Prostate gland (tissue), 2 donors: ENCODE data around the gene CATSPER1.

Experiments used
- CTCF ChIP-seq, 4 experiments: fragments of 200-600 bp in 2 of 4; fragments of 450-650 bp in 2 of 4; sonication (generic) in 2 of 4; IDR thresholded peaks; 1 replicate in 3 of 4; 2 replicates in 1 of 4; pipeline ENCODE4 v1.5.1; 2016 to 2019; ENCODE audit warnings: antibody characterized with exemption in 4 of 4, mild to moderate bottlenecking in 2 of 4, moderate library complexity in 2 of 4
- POLR2A ChIP-seq: fragments of 450-650 bp; IDR thresholded peaks from one replicate; pipeline ENCODE4 v1.6.1; 2016; ENCODE audit warnings: antibody characterized with exemption, mild to moderate bottlenecking
- POLR2AphosphoS5 ChIP-seq: sonication (generic); formaldehyde crosslinking; IDR thresholded peaks from one replicate; pipeline ENCODE4 v1.6.1; 2017; ENCODE audit warnings: antibody characterized with exemption

- TF ChIP-seq CTCF (IDR thresholded peaks at IDR 0.05) (no peak), POLR2A (no peak), POLR2AphosphoS5 (no peak)
These were observed 38.3 kb upstream of the CATSPER1 start for GRCh38 chr11:66064571-66064970.
